GM19395 (cell line): ENCODE measurements around the gene TMEM38A.

Experiments used
- ATAC-seq: cut with Tn5 transposase; IDR thresholded peaks from one replicate; pipeline ENCODE4 v1.9.1; 2021; ENCODE audit warnings: mild to moderate bottlenecking, moderate library complexity; ENCODE audit not compliant: unreplicated experiment

TMEM38A gene

DNA sequence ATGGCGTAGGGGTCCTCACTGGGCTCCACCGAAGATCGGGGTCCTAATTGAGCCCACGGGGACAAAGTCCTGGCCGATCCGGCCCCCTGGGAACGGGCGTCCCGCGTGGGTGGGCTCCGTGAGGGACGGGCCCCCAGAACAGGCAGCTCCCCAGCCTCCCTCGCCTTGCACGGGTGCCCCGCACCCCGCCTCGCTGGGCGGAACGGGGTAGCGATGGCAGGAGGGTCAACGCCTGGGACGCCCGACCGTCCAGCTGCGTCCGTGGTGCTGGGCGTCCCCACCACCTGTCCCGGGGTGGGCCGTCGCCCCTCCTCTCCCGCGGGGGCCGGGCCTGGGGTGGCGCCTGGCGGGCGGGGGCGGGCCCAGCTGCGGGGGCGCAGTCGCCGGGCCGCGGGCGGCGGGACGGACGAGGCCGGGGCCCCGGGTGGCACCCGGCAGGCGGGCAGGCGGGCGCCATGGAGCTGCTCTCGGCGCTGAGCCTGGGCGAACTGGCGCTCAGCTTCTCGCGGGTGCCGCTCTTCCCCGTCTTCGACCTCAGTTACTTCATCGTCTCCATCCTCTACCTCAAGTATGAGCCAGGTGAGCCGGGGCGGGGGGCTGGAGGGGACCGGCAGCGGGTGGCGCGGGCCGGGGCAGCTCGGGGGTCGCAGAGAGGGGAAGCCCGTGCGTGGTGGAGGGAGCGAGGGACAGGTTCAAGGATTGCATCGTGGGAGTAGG is at the start of gene TMEM38A:
Gene TMEM38A (plus strand): TSS at position 377 of the 717 bp plus-strand sequence. CDS start 79 bp downstream, at position 456.
- ATAC-seq, result no peak

GRCh38 chr19:16612636-16613035 is 48.3 kb upstream of the TMEM38A start:
- no peak for ATAC-seq

- no peak for ATAC-seq
These were observed 47.1 kb upstream of the TMEM38A start for GRCh38 chr19:16613841-16614240.

- ATAC-seq, result no peak
These were observed 46.0 kb upstream of the TMEM38A start for GRCh38 chr19:16614941-16615340.

GRCh38 chr19:16615808-16616207 is 45.1 kb upstream of the TMEM38A start:
- no peak for ATAC-seq

DNA sequence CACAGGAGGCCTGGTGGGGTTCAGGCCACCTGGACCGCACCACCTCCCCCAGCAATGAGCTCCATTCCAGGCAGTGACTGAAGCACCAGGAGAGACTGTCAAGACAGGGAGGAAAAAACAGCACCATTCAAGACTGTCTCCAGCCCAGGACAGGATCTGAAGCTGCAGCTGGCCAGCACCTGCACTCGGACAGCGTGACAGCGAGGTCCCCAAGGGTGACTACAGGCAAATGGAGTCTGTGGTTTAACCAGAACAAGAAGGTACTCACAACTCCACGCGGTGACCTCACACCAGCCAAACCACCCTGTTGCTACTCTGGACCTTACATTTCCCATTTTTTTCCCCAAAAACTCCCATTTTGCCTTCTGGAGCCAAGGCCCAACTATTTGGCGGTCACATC is 42.7 kb upstream of the TMEM38A start:
- no peak for ATAC-seq

- no peak for ATAC-seq
These were observed 41.5 kb upstream of the TMEM38A start for GRCh38 chr19:16619457-16619856.

- no peak for ATAC-seq
These were observed 40.9 kb upstream of the TMEM38A start for GRCh38 chr19:16620018-16620417.

GRCh38 chr19:16620584-16620983 is 40.4 kb upstream of the TMEM38A start:
- no peak for ATAC-seq

DNA sequence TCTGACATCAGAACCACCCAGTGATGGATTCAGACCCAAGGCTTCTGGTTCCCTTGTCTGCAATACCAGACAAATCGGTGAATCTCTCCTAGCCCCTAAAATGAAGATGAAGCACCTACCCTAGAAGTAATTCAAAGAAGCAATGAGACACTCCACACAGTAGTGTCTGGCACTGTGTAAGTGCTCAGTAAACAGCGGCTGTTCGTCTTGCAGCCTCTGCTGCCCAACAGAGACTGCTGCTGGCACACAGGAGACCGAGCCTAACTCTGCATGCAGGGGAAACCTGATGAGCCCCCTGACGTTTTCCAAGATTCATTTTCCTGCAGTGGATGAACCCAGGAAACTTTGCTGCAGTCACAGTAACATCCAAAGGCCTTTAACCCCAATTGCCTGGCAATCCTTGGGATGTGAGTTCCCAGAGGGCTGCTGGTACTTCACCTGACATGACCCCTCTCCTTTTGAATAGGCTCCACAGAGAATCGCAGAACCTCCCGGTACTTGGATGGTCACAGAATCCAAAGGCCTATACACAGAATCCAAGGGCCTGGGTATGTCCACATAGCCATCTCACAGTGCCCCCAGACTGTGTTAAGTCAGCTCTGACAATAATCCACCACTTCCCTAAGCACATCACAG is 39.7 kb upstream of the TMEM38A start:
- no peak for ATAC-seq

GRCh38 chr19:16623066-16623465 is 37.9 kb upstream of the TMEM38A start:
- no peak for ATAC-seq

- no peak for ATAC-seq
These were observed 37.4 kb upstream of the TMEM38A start for GRCh38 chr19:16623576-16623975.

- ATAC-seq, result no peak
These were observed 36.7 kb upstream of the TMEM38A start for GRCh38 chr19:16624236-16624635.

- ATAC-seq, result no peak
These were observed 35.6 kb upstream of the TMEM38A start for GRCh38 chr19:16625163-16625958.

GRCh38 chr19:16626796-16627192 is 34.1 kb upstream of the TMEM38A start:
- no peak for ATAC-seq

DNA sequence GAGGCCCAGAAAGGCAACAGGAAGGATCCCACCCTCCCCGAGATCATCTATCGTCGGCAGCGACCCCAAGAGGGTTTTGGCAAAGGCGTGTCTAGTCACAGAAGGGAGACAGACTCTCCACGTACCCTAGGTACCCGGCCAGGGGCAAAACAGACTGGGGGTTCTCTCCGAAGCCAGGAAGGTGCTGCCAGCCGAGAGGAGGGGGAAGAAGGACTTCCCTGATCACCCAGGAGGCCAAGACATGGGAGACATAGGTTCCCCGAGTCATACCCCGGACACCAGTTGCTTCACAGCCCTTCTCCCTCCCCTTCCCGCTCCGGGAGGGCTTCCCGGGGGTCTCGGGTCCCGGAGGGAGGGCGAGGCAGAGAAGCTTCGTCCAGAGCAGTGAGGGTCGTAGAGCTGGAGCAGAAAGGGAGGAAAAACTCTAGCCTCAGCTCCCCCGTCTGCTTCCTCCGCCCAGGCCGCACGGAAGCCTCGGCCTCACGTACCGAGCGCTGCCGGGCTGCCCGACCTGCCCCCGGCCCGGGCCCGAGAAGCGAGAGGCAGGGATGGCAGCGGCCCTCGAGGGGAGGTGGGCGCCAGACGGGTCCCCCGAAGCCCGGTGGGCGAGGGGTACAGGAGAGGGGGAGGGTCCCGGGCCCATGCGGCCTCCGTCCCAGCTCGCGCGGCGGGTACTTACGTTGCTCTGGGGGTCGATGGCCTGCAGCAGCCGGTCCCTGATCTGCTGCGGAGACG is 33.6 kb upstream of the TMEM38A start:
- no peak for ATAC-seq

DNA sequence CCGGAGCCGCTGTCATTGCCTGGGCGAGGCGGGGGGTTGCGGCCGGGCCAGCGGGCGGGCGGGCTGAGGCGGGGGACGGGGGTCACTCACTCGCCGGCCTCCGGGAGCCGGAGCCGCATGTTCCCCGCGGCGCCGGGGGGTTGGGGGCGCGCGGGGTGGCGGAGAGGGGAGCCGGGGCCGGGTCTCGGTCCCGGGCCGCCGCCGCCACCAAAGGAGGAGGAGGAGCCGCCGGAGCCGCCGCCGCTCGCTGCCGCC is 33.1 kb upstream of the TMEM38A start:
- no peak for ATAC-seq

DNA sequence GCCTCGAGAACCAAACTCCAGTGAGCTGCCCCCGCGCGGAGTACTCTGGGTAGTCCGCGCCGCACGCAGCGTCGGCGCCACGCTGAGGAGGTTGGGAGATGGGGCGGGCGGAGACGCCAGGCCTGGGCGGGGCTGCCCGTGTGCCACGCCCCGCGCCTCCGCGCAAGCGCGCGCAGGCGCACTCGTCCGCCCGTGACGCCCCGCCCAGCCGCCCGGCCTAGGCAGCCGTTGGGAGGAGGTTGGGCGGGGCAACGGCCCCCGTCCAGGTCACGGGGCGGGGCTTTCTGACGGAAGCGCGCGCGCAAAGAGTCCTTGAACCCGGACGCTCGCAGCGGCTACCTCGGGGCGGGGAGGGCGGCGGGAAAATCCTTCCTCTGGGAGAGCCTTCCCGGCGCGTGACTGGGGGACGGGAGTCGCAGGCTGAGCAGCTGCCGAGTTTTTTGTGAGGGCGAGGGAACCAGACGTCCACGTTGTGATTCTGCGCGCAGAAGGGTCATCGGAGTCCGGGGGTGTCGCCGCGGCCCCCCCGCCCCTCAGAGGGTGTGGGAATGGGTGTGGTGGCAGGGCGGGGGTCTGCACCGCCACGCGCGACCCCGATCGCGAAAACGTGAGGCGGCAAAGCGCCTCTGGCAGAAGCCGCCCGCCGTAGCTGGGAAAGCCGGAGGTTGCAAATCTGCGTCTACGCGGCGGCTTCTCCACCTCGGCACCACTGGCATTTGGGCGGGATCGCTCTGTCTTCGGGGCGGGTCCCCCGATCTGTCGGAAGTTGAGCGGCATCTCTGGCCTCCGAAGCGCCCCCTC is 32.6 kb upstream of the TMEM38A start, which contains the start of gene MED26:
Gene MED26 (minus strand): TSS at position 22 of the 801 bp plus-strand sequence. CDS start 261 bp downstream, outside the sequence.
- ATAC-seq, result peak; percentile 76

DNA sequence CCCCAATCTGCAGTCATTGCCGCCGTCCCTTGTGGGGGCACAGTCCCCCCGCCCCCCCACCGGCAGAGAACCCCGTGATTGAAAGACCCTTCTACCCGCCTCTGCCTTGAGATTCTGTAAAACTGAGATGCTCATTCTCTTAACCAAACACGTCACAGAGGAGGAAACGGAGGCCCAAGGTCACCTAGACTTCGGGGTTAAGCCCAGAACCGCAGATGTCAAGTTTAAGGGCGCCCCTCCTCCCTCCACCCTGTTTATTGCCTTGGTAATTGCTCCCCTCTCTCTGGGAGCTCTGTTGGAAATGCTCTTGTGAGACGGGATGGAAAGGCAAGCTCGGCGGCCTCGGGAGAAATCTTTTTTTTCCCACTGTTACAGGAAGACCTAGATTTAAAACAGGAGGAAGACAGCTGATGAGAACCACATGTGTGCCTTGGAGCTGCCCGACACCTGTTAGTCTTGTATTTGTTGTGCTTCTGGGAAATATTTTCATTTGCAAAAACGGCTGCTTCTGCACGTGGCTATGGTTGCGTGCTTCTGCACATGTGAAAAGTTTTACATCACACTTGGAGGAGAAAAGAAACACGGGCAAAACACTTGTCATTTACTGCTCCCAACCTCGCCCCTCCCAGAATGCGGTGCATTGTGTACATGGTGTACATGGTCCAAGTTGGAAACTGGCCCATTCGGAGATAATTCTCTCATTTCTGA is 31.8 kb upstream of the TMEM38A start:
- peak; percentile 21 for ATAC-seq

GRCh38 chr19:16631465-16631864 is 29.5 kb upstream of the TMEM38A start:
- ATAC-seq, result no peak
